HepG2 (cell line): ENCODE data around the gene HMGCS2. TPM values are rescaled to one million over a fixed set of nuclear protein-coding genes. Genes with fewer than 3 reads are reported as not detected.
A peak's percentile ranks its signal among the peaks of the same experiment; 100 is the strongest.

Source experiments
- AKAP8 ChIP-seq: sonication (generic); formaldehyde crosslinking; IDR thresholded peaks from 2 replicates; pipeline ENCODE4 v1.5.1; 2020; ENCODE audit warnings: mild to moderate bottlenecking, missing genetic modification reagents
- ASH2L ChIP-seq: fragments of 300-600, 200-600 bp; sonication (generic); IDR thresholded peaks from 2 replicates; pipeline ENCODE4 v1.7.0; 2017; ENCODE audit warnings: low read depth, mild to moderate bottlenecking, moderate library complexity, mixed read lengths, low read length; ENCODE audit not compliant: insufficient read length
- ATF7 ChIP-seq, 2 experiments: fragments of 450-650 bp in 1 of 2; sonication (generic) in 1 of 2; formaldehyde crosslinking in 1 of 2; IDR thresholded peaks; 2 replicates each; pipeline versions ENCODE4 v1.4.0 to v1.6.1; 2016 to 2020; ENCODE audit warnings: antibody characterized with exemption in 1 of 2, mild to moderate bottlenecking in 1 of 2, missing genetic modification reagents in 1 of 2
- FOXP4 ChIP-seq: sonication (generic); formaldehyde crosslinking; IDR thresholded peaks from 2 replicates; pipeline ENCODE4 v1.4.0; 2020; ENCODE audit warnings: missing genetic modification reagents
- PRDM15 ChIP-seq: sonication (generic); formaldehyde crosslinking; IDR thresholded peaks from 2 replicates; pipeline ENCODE4 v1.4.0; 2020; ENCODE audit warnings: missing genetic modification reagents
- RXRB ChIP-seq: IDR thresholded peaks from 2 replicates; pipeline ENCODE4 v1.6.1; 2016; ENCODE audit warnings: borderline replicate concordance, missing genetic modification reagents, missing compliant biosample characterization
- SMYD3 ChIP-seq: sonication (generic); formaldehyde crosslinking; IDR thresholded peaks from 2 replicates; pipeline ENCODE4 v1.8.1; 2023; ENCODE audit warnings: mild to moderate bottlenecking, missing genetic modification reagents
- SP1 ChIP-seq, 2 experiments: fragments of 450-650 bp in 1 of 2; sonication (generic) in 1 of 2; formaldehyde crosslinking in 1 of 2; IDR thresholded peaks; 2 replicates each; pipeline versions ENCODE4 v1.4.0 to v1.6.1; 2016 to 2020; ENCODE audit warnings: missing genetic modification reagents in 1 of 2
- SP4 ChIP-seq: sonication (generic); formaldehyde crosslinking; IDR thresholded peaks from 2 replicates; pipeline ENCODE4 v1.8.1; 2023; ENCODE audit warnings: mild to moderate bottlenecking, missing genetic modification reagents
- TAF1 ChIP-seq: sonication (generic); formaldehyde crosslinking; IDR thresholded peaks from 2 replicates; pipeline ENCODE4 v1.4.0; 2020; ENCODE audit warnings: missing genetic modification reagents
- XBP1 ChIP-seq: sonication (generic); formaldehyde crosslinking; IDR thresholded peaks from 2 replicates; pipeline ENCODE4 v1.5.0; 2020; ENCODE audit warnings: missing genetic modification reagents
- ZNF280D ChIP-seq: sonication (generic); formaldehyde crosslinking; IDR thresholded peaks from 2 replicates; pipeline ENCODE4 v1.5.1; 2020; ENCODE audit warnings: mild to moderate bottlenecking, missing genetic modification reagents
- ZNF687 ChIP-seq: sonication (generic); formaldehyde crosslinking; IDR thresholded peaks from 2 replicates; pipeline ENCODE4 v1.5.1; 2020; ENCODE audit warnings: mild to moderate bottlenecking, missing genetic modification reagents, moderate library complexity
- ZNF703 ChIP-seq: sonication (generic); formaldehyde crosslinking; IDR thresholded peaks from 2 replicates; pipeline ENCODE4 v1.5.1; 2020; ENCODE audit warnings: missing genetic modification reagents, mild to moderate bottlenecking, moderate library complexity, borderline replicate concordance
- ZNF768 ChIP-seq: sonication (generic); formaldehyde crosslinking; IDR thresholded peaks from 2 replicates; pipeline ENCODE4 v1.4.0; 2020; ENCODE audit warnings: missing genetic modification reagents
- polyA plus RNA-seq, 8 experiments: library from polyadenylated mRNA; depleted of rRNA in 3 of 8; stranded (reverse) in 7 of 8; unstranded in 1 of 8; fragments of >200 nt; fragmentation: Illumina TruSeq in 4 of 8; extraction: Trizol in 4 of 8; gene quantifications; 2 replicates each; pipeline versions ENCODE4 v1.2.1 to v1.2.3, GENCODE V29; 2011 to 2016; ENCODE audit warnings: low read depth in 4 of 8, missing spikeins in 1 of 8, mixed read lengths in 1 of 8; ENCODE audit not compliant: insufficient read depth in 1 of 8
- total RNA-seq, 5 experiments: library from RNA; depleted of rRNA; stranded (reverse); fragments of >200 nt; fragmentation: Illumina TruSeq; extraction: Trizol; gene quantifications; 2 replicates each; pipeline ENCODE4 v1.2.3, GENCODE V29; 2016; ENCODE audit warnings: low read depth in 1 of 5

The HMGCS2 gene
- total and polyA plus RNA-seq, 2 of the 13 experiments (the other 11 are each of a cell fraction or from before 2014, with no cell fraction given): 0.44 to 1.5 TPM

- TF ChIP-seq ZNF687 (CRISPR knock-in tag) (peak; percentile 65; the same call in 1 of the 2 replicates), SMYD3 (CRISPR knock-in tag) (no peak), FOXP4 (peak; percentile 92), ATF7 (IDR thresholded peaks at IDR 0.05) (peak; percentile 62), ATF7 (CRISPR knock-in tag; IDR thresholded peaks at IDR 0.05) (peak; percentile 45; the same call in 1 of the 2 replicates), AKAP8 (CRISPR knock-in tag) (0 out of 2 replicates have a peak, but pooled peaks have one; percentile 45), RXRB (CRISPR knock-in tag) (peak; percentile 78), XBP1 (no peak), ZNF768 (no peak), TAF1 (CRISPR knock-in tag) (peak; percentile 24; the same call in 1 of the 2 replicates), PRDM15 (CRISPR knock-in tag) (no peak), ZNF280D (no peak; the same call in 1 of the 2 replicates), ZNF703 (CRISPR knock-in tag) (no peak), SP1 (IDR thresholded peaks at IDR 0.05) (no peak), SP1 (CRISPR knock-in tag; IDR thresholded peaks at IDR 0.05) (peak; percentile 69; the same call in 1 of the 2 replicates), SP4 (peak; percentile 73), ASH2L (peak; percentile 63)
Observed at GRCh38 chr1:119724611-119725218, 44.0 kb downstream of the HMGCS2 start (continued).
